ENCODE results near the gene MPZL2. TPM values are rescaled to one million over a fixed set of nuclear protein-coding genes. Genes with fewer than 3 reads are reported as not detected.
"Not testable (repeated sequence)": the region's sequence is repeated elsewhere in the genome, so short reads cannot be mapped to it uniquely, and the experiment has no call there.

MPZL2 gene
- total and polyA plus RNA-seq, 2 experiments from 2014 or later: 2.6 to 4.2 TPM

GRCh38 chr11:118310271-118310670 is 46.2 kb upstream of the MPZL2 start:
- peaks cover 4% of the 10 kb centered on the region for H3K27me3 Mint-ChIP-seq (ENCODE audit: insufficient read depth, low read depth, poor library complexity)
- TF ChIP-seq JUNB (IDR thresholded peaks at IDR 0.05; ENCODE audit: unreplicated experiment): no peak
- TF ChIP-seq EZH2phosphoT487 (IDR thresholded peaks at IDR 0.05; ENCODE audit: unreplicated experiment): no peak
- no peak for TF ChIP-seq EZH2 (IDR thresholded peaks at IDR 0.05; ENCODE audit: low read depth, unreplicated experiment)
- no peak for TF ChIP-seq ZNF114 (CRISPR knock-in tag; IDR thresholded peaks at IDR 0.05)
- TF ChIP-seq, protein P1, sequence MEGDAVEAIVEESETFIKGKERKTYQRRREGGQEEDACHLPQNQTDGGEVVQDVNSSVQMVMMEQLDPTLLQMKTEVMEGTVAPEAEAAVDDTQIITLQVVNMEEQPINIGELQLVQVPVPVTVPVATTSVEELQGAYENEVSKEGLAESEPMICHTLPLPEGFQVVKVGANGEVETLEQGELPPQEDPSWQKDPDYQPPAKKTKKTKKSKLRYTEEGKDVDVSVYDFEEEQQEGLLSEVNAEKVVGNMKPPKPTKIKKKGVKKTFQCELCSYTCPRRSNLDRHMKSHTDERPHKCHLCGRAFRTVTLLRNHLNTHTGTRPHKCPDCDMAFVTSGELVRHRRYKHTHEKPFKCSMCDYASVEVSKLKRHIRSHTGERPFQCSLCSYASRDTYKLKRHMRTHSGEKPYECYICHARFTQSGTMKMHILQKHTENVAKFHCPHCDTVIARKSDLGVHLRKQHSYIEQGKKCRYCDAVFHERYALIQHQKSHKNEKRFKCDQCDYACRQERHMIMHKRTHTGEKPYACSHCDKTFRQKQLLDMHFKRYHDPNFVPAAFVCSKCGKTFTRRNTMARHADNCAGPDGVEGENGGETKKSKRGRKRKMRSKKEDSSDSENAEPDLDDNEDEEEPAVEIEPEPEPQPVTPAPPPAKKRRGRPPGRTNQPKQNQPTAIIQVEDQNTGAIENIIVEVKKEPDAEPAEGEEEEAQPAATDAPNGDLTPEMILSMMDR (conservative IDR thresholded peaks at IDR 0.05; ENCODE audit: low read depth in 2 of 2): no peak
- no peak for TF ChIP-seq CREB1 (CRISPR knock-in tag; IDR thresholded peaks at IDR 0.05; ENCODE audit: low read depth)
- TF ChIP-seq NANOG (IDR thresholded peaks at IDR 0.05; ENCODE audit: borderline replicate concordance): no peak
- no peak for TF ChIP-seq ZNF462 (CRISPR knock-in tag; IDR thresholded peaks at IDR 0.05)
- no peak overlapping the region for H3K27ac ChIP-seq (ENCODE audit: low read depth)

GRCh38 chr11:118308995-118309528 is 45.0 kb upstream of the MPZL2 start:
- not testable (repeated sequence) for H3K36me3 ChIP-seq (ENCODE audit: insufficient read depth); H3F3A ChIP-seq (replicated peaks; ENCODE audit: low read depth); H4K20me1 ChIP-seq (replicated peaks; ENCODE audit: insufficient read depth); H2AFZ ChIP-seq; H3K4me3 Mint-ChIP-seq; H3K27ac Mint-ChIP-seq; H3K4me1 Mint-ChIP-seq; ATAC-seq; H3K4me1 ChIP-seq (ENCODE audit: insufficient read depth); H3K4me3 ChIP-seq; H3K27me3 ChIP-seq (ENCODE audit: insufficient read depth); H3K27ac ChIP-seq (ENCODE audit: low read depth); H3K36me3 Mint-ChIP-seq (ENCODE audit: low read depth); H3K9me2 ChIP-seq (ENCODE audit: insufficient read depth); H3K4me2 ChIP-seq; H3K79me2 ChIP-seq (replicated peaks; ENCODE audit: insufficient read depth); DNase-seq (ENCODE audit: low spot score); H3K9me3 Mint-ChIP-seq; H3K27me3 Mint-ChIP-seq (ENCODE audit: insufficient read depth, low read depth, poor library complexity)

More at GRCh38 chr11:118310271-118310670, 46.2 kb upstream of the MPZL2 start:
- Mint-ChIP-seq H3K4me3 (no peak overlapping the region), H3K9me3 (no peaks in the 10 kb centered on the region), H3K36me3 (ENCODE audit: low read depth) (no peaks in the 10 kb centered on the region), H3K4me1 (peaks cover 14% of the 10 kb centered on the region), H3K27ac (no peak overlapping the region)
- H3K79me2 ChIP-seq (replicated peaks; ENCODE audit: insufficient read depth): no peaks in the 10 kb centered on the region
- no peaks in the 10 kb centered on the region; the same call in 1 of the 2 replicates for H3F3A ChIP-seq (replicated peaks; ENCODE audit: low read depth)
- peaks cover 10% of the 10 kb centered on the region for H3K4me1 ChIP-seq (ENCODE audit: insufficient read depth)
- H2AFZ ChIP-seq: no peak overlapping the region
- DNase-seq (ENCODE audit: low spot score) (no peak), ATAC-seq (no peak)
- peaks cover 15% of the 10 kb centered on the region; the same call in 1 of the 2 replicates for H3K27me3 ChIP-seq (ENCODE audit: insufficient read depth)
- no peaks in the 10 kb centered on the region for H3K9me2 ChIP-seq (ENCODE audit: insufficient read depth)
- no peaks in the 10 kb centered on the region for H4K20me1 ChIP-seq (replicated peaks; ENCODE audit: insufficient read depth)
- no peak overlapping the region for H3K4me3 ChIP-seq
- no peaks in the 10 kb centered on the region for H3K36me3 ChIP-seq (ENCODE audit: insufficient read depth)
- no peak overlapping the region for H3K4me2 ChIP-seq
